Pancreas (tissue), 10 donors: ENCODE measurements around the gene LTB. TPM values are rescaled to one million over a fixed set of nuclear protein-coding genes. Genes with fewer than 3 reads are reported as not detected.

ENCODE experiments used
- ATAC-seq, 4 donors: fragments of 200-7000 bp; cut with Tn5 transposase; one replicate each; pipeline versions ENCODE4 v1.8.0 to v1.9.1; 2020; ENCODE audit warnings: mild to moderate bottlenecking in 4 of 4, moderate library complexity in 4 of 4
- DNase-seq, 6 donors: peaks; one replicate each; pipeline ENCODE4 v3.0.0-alpha.2; 2020
- FAIRE-seq: peaks from 2 replicates; lab custom pipeline; 2012; peaks lifted over from hg19 to GRCh38; lab: Jason Lieb, UNC
- H3K27ac ChIP-seq, 4 donors: fragments of 200-600 bp; sonication (generic); 1 replicate in 3 of 4; 2 replicates in 1 of 4; pipeline versions ENCODE4 v1.5.0 to v1.8.0; 2020
- H3K27me3 ChIP-seq, 4 donors: fragments of 200-600 bp; one replicate each; pipeline ENCODE4 v1.8.0; 2021
- H3K36me3 ChIP-seq, 3 donors: fragments of 200-600 bp; sonication (generic) in 1 of 3; one replicate each; pipeline versions ENCODE4 v1.5.0 to v1.8.0; 2020 to 2021
- H3K4me1 ChIP-seq, 3 donors: fragments of 200-600 bp; one replicate each; pipeline ENCODE4 v1.8.0; 2021
- H3K4me3 ChIP-seq, 4 donors: fragments of 200-600 bp; sonication (generic) in 2 of 4; one replicate each; pipeline versions ENCODE4 v1.5.0 to v1.8.0; 2020 to 2021
- H3K9me3 ChIP-seq, 4 donors: fragments of 200-600 bp; one replicate each; pipeline ENCODE4 v1.8.0; 2021
- CTCF ChIP-seq, 4 donors: fragments of 200-600 bp; sonication (generic) in 3 of 4; IDR thresholded peaks; one replicate each; pipeline versions ENCODE4 v1.5.0 to v1.8.0; 2021; ENCODE audit warnings: antibody characterized with exemption in 4 of 4
- WGBS, 2 donors: extraction: QIAGEN DNeasy Blood & Tissue Kit; methylation state at CpG; one replicate each; pipeline ENCODE4 v1.1.7; 2013; 5-methylcytosine and 5-hydroxymethylcytosine counted together
- intact Hi-C, 3 donors: fragments of 100-400 bp; cut with DNase I; formaldehyde crosslinking; loops; one replicate each; pipeline versions ENCODE4 v1.11.1 to v1.14.2; 2022
- polyA plus RNA-seq, 2 donors: library from polyadenylated mRNA; stranded (reverse); fragments of 200-250 nt; gene quantifications; one replicate each; pipeline ENCODE4 v1.2.3, GENCODE V29; 2013
- total RNA-seq, 6 donors: library from RNA; stranded (reverse); fragmentation: NEBNext Ultra II Directional in 4 of 6; extraction: Animal tissue kit (Norgen Biotek cat#: 25700) in 4 of 6; gene quantifications; one replicate each; pipeline versions ENCODE4 v1.2.1 to v1.2.4, GENCODE V29; 2021 to 2023
- donor health status: healthy with polysubstance abuse.
- donor health status: DM: no; HTN: no; CAD: no; lungs with moderate emphysema.
- donor health status: DM: no; HTN: no; CAD: no.
- donor health status: control.
- donor health status: control.
- donor health status: Bipolar disorder and iron deficiency.
- donor health status: DM: yes; HTN: yes; CAD: no.
- donor health status: DM: no; HTN: no; CAD: no.
- donor health status: DM: no; HTN: no; CAD: no.
- donor health status: DM: yes; HTN: yes; CAD: no.

Gene LTB
- total and polyA plus RNA-seq, 8 donors, result 0.71 to 19.4 (median 2.1) TPM

- Histone ChIP-seq H3K27ac (peak overlapping the region in 2 of 4 donors; percentile 8 to 17), H3K9me3 (no peaks in the 10 kb centered on the region), H3K27me3 (no peaks in the 10 kb centered on the region), H3K4me3 (no peak overlapping the region), H3K36me3 (no peaks in the 10 kb centered on the region), H3K4me1 (peaks cover 0 to 6% (median 2%) of the 10 kb centered on the region in 3 donors)
- FAIRE-seq (no peak), DNase-seq (no peak), ATAC-seq (no peak)
- WGBS, 2 donors, result 62 to 64% methylated on average over 2 of the region's 2 CpGs
- TF ChIP-seq CTCF (IDR thresholded peaks at IDR 0.05), result no peak
- intact Hi-C loops, result no loop called here
These were observed 3.3 kb upstream of the LTB start for GRCh38 chr6:31585491-31585890.

- TF ChIP-seq CTCF (IDR thresholded peaks at IDR 0.05), result no peak
- peak; percentile 6 to 46 (median 31) for ATAC-seq
- H3K4me1 ChIP-seq, result peaks cover 0 to 14% (median 12%) of the 10 kb centered on the region in 3 donors
- no peak for FAIRE-seq
- peak overlapping the region in 2 of 4 donors; percentile 49 to 69 for H3K27ac ChIP-seq
- peak overlapping the region; percentile 41 to 80 (median 74) for H3K4me3 ChIP-seq
- H3K9me3 ChIP-seq, result no peaks in the 10 kb centered on the region
- no peaks in the 10 kb centered on the region for H3K36me3 ChIP-seq
- H3K27me3 ChIP-seq, result no peaks in the 10 kb centered on the region
- peak in 1 of 6 donors; percentile 64 for DNase-seq
- intact Hi-C loops, result no loop called here
- whole genome bisulfite sequencing, 2 donors, result 23 to 27% methylated on average over 21 of the region's 21 CpGs
These were observed 592 bp downstream of the LTB start for GRCh38 chr6:31581434-31582229.

GRCh38 chr6:31580807-31581433, 1.3 kb downstream of the LTB start:
- FAIRE-seq, result no peak
- intact Hi-C loops, result no loop called here
- Histone ChIP-seq H3K9me3 (no peaks in the 10 kb centered on the region), H3K4me3 (peak overlapping the region; percentile 41 to 80 (median 74)), H3K36me3 (no peaks in the 10 kb centered on the region), H3K4me1 (peaks cover 0 to 14% (median 12%) of the 10 kb centered on the region in 3 donors), H3K27me3 (no peaks in the 10 kb centered on the region), H3K27ac (peak overlapping the region in 2 of 4 donors; percentile 49 to 69)
- peak; percentile 95 to 98 (median 96) for ATAC-seq
- 0% methylated on average over 59 to 62 of the region's 62 CpGs for WGBS, 2 donors
- peak; percentile 81 to 97 (median 87) for DNase-seq
- TF ChIP-seq CTCF (IDR thresholded peaks at IDR 0.05), result peak; percentile 94 to 99 (median 98)

- H3K4me1 ChIP-seq, result peaks cover 0 to 14% (median 12%) of the 10 kb centered on the region in 3 donors
- FAIRE-seq (no peak), DNase-seq (no peak), ATAC-seq (no peak)
- H3K27ac ChIP-seq, result peak overlapping the region in 1 of 4 donors; percentile 69
- WGBS, 2 donors, result 32 to 37% methylated on average over 11 of the region's 11 CpGs
- no peaks in the 10 kb centered on the region for H3K27me3 ChIP-seq
- H3K36me3 ChIP-seq, result no peaks in the 10 kb centered on the region
- intact Hi-C loops, result no loop called here
- TF ChIP-seq CTCF (IDR thresholded peaks at IDR 0.05), result no peak
- peak overlapping the region; percentile 41 to 80 (median 74) for H3K4me3 ChIP-seq
- no peaks in the 10 kb centered on the region for H3K9me3 ChIP-seq
These were observed 1.8 kb downstream of the LTB start for GRCh38 chr6:31580438-31580740.
